OCI-LY7 (cell line): ENCODE data around the gene CTPS1.

Experiments used
- CTCF ChIP-seq: fragments of 200-600 bp; sonication (generic); conservative IDR thresholded peaks from 2 replicates; pipeline ENCODE4 v1.5.1; 2014; ENCODE audit warnings: mild to moderate bottlenecking, antibody characterized with exemption, low read length, moderate library complexity, mixed read lengths
- EZH2phosphoT487 ChIP-seq: fragments of 200-600 bp; sonication (generic); IDR thresholded peaks from 2 replicates; pipeline ENCODE4 v1.6.1; 2018; ENCODE audit warnings: low read depth, borderline replicate concordance, mild to moderate bottlenecking, mixed run types, antibody characterized with exemption, low read length, moderate library complexity, mixed read lengths

- TF ChIP-seq CTCF (no peak), EZH2phosphoT487 (no peak)
These were observed 21.3 kb upstream of the CTPS1 start for GRCh38 chr1:40958210-40958609.
